K562 (cell line): ENCODE results near the gene ADAMTS14. TPM values are rescaled to one million over a fixed set of nuclear protein-coding genes. Genes with fewer than 3 reads are reported as not detected.

Experiments used
- CEBPG ChIP-seq, 3 experiments: fragments of 200-800 bp in 1 of 3; sonication (Bioruptor generic) in 1 of 3; sonication (generic) in 1 of 3; formaldehyde crosslinking in 1 of 3; IDR thresholded peaks in 2 of 3; conservative IDR thresholded peaks in 1 of 3; 2 replicates each; pipeline versions ENCODE4 v1.6.1 to v1.8.0; 2016 to 2022; ENCODE audit warnings: missing compliant biosample characterization in 2 of 3, missing genetic modification characterization in 2 of 3, mild to moderate bottlenecking in 1 of 3, missing genetic modification reagents in 1 of 3
- DPF2 ChIP-seq: fragments of 450-650 bp; IDR thresholded peaks from 2 replicates; pipeline ENCODE4 v1.6.1; 2016
- E2F3 ChIP-seq: fragments of 250-450 bp; sonication (Bioruptor Pico); IDR thresholded peaks from 2 replicates; pipeline ENCODE4 v1.4.0; 2020; ENCODE audit warnings: mild to moderate bottlenecking
- NFRKB ChIP-seq: fragments of 450-650 bp; IDR thresholded peaks from 2 replicates; pipeline ENCODE4 v1.6.1; 2016; ENCODE audit warnings: low read depth
- POLR2AphosphoS5 ChIP-seq: IDR thresholded peaks from 2 replicates; pipeline ENCODE4 v1.6.1; 2011; ENCODE audit warnings: mild to moderate bottlenecking, low read depth, low read length, moderate library complexity; ENCODE audit not compliant: control insufficient read depth, insufficient read depth
- SMAD1 ChIP-seq: fragments of 150-350 bp; IDR thresholded peaks from 2 replicates; pipeline ENCODE4 v1.6.1; 2014; ENCODE audit warnings: low read length, low read depth; ENCODE audit not compliant: partially characterized antibody
- TRIM28 ChIP-seq: fragments of 450-650 bp; IDR thresholded peaks from 2 replicates; pipeline ENCODE4 v1.6.1; 2017
- ZC3H4 ChIP-seq: sonication (generic); formaldehyde crosslinking; IDR thresholded peaks from 2 replicates; pipeline ENCODE4 v1.9.0; 2021; ENCODE audit warnings: missing genetic modification reagents, borderline replicate concordance
- ZEB2 ChIP-seq: fragments of 450-650 bp; IDR thresholded peaks from 2 replicates; pipeline ENCODE4 v1.6.1; 2016
- ZNF165 ChIP-seq: fragments of 250-450 bp; sonication (Bioruptor Pico); IDR thresholded peaks from 2 replicates; pipeline ENCODE4 v1.4.0; 2020; ENCODE audit warnings: borderline replicate concordance
- ZNF174 ChIP-seq: fragments of 250-450 bp; sonication (Bioruptor Pico); IDR thresholded peaks from 2 replicates; pipeline ENCODE4 v1.4.0; 2020; ENCODE audit warnings: mild to moderate bottlenecking
- ZNF184 ChIP-seq: sonication (generic); formaldehyde crosslinking; IDR thresholded peaks from 2 replicates; pipeline ENCODE4 v1.5.0; 2020; ENCODE audit warnings: missing genetic modification reagents
- ZNF41 ChIP-seq: fragments of 250-450 bp; sonication (Bioruptor Pico); conservative IDR thresholded peaks from 2 replicates; pipeline ENCODE4 v1.4.0; 2020; ENCODE audit warnings: mild to moderate bottlenecking
- ZNF57 ChIP-seq: fragments of 450-650 bp; formaldehyde crosslinking; IDR thresholded peaks from 2 replicates; pipeline ENCODE4 v1.4.0; 2020; ENCODE audit warnings: mild to moderate bottlenecking, moderate library complexity
- ZNF583 ChIP-seq: fragments of 250-450 bp; sonication (Bioruptor Pico); IDR thresholded peaks from 2 replicates; pipeline ENCODE4 v1.4.0; 2020
- ZNF764 ChIP-seq: fragments of 250-450 bp; sonication (Bioruptor Pico); IDR thresholded peaks from 2 replicates; pipeline ENCODE4 v1.4.0; 2020; ENCODE audit warnings: low read depth, mild to moderate bottlenecking, moderate library complexity
- polyA plus RNA-seq, 8 experiments: library from polyadenylated mRNA; depleted of rRNA in 4 of 8; stranded (reverse) in 5 of 8; unstranded in 3 of 8; fragments of >200 nt; fragmentation: Nextera tagmentation in 2 of 8; fragmentation: Illumina TruSeq in 1 of 8; extraction: Ambion mirVana in 2 of 8; extraction: Trizol in 1 of 8; gene quantifications; 2 replicates each; pipeline versions ENCODE4 v1.2.1 to v1.2.3, GENCODE V29; 2011 to 2014; ENCODE audit warnings: inconsistent platforms in 1 of 8, missing spikeins in 1 of 8
- total RNA-seq, 7 experiments: library from RNA; depleted of rRNA in 6 of 7; stranded (reverse); fragments of >200 nt in 6 of 7; fragmentation: Illumina TruSeq in 2 of 7; extraction: Trizol in 2 of 7; gene quantifications; 2 replicates each; pipeline versions ENCODE4 v1.2.1 to v1.2.3, GENCODE V29; 2011 to 2021; ENCODE audit warnings: low replicate concordance in 1 of 7
- TF ChIP-seq, protein P1 (sequence below): IDR thresholded peaks from 3 replicates; pipeline ENCODE4 v1.6.1; 2011; ENCODE audit warnings: borderline replicate concordance, mild to moderate bottlenecking, moderate library complexity; ENCODE audit not compliant: insufficient read length; ENCODE audit errors: extremely low read depth
- TF ChIP-seq, protein P2 (sequence below): fragments of 150-350 bp; IDR thresholded peaks from 2 replicates; pipeline ENCODE4 v1.6.1; 2014; ENCODE audit warnings: low read depth, mild to moderate bottlenecking, low read length, borderline replicate concordance
- TF ChIP-seq, protein P3 (sequence below): sonication (generic); formaldehyde crosslinking; IDR thresholded peaks from 2 replicates; pipeline ENCODE4 v1.8.1; 2023; ENCODE audit warnings: mild to moderate bottlenecking, missing genetic modification reagents

The ADAMTS14 gene
- total and polyA plus RNA-seq, 9 of the 15 experiments (the other 6 are each of a cell fraction or from before 2014, with no cell fraction given): 0.04 to 37.4 (median 15.9) TPM

DNA sequence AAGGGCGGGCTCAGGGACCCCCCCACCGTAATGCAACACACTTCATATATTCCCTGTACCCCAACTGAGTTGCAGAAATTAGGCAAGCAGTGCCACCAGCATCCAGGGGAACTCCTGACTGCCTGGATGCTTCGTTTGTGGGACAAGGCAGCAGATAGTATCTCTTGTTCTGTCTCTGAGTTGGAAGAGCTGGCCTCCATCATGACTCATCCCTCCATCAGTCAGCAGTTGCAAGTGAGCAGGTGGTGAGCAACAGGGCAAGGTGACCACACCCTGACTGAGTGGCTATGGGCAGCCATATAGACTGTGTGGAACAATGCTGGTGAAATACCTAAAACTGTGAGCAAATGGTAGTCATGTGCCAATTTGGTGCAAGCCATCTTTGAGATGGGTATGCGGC, 22.8 kb upstream of the ADAMTS14 start (continued):
- TF ChIP-seq TRIM28 (no peak), SMAD1 (no peak), ZNF764 (CRISPR knock-in tag) (no peak), E2F3 (CRISPR knock-in tag) (no peak; the same call in 1 of the 2 replicates), DPF2 (peak; percentile 92), ZNF57 (CRISPR knock-in tag) (no peak), CEBPG (CRISPR knock-in tag; IDR thresholded peaks at IDR 0.05) (peak; percentile 59), CEBPG (tag; conservative IDR thresholded peaks at IDR 0.05 in 1 of 2, IDR thresholded peaks at IDR 0.05 in 1 of 2) (no peak; a peak in 2 of 4 replicates), ZNF583 (CRISPR knock-in tag) (no peak; the same call in 1 of the 2 replicates), ZC3H4 (CRISPR knock-in tag) (no peak), NFRKB (no peak), ZNF174 (no peak), ZNF184 (CRISPR knock-in tag) (no peak), POLR2AphosphoS5 (no peak), ZNF165 (CRISPR knock-in tag) (0 out of 2 replicates have a peak, but pooled peaks have one; percentile 54), ZNF41 (CRISPR knock-in tag) (no peak), ZEB2 (peak; percentile 93)
- TF ChIP-seq, protein P1, sequence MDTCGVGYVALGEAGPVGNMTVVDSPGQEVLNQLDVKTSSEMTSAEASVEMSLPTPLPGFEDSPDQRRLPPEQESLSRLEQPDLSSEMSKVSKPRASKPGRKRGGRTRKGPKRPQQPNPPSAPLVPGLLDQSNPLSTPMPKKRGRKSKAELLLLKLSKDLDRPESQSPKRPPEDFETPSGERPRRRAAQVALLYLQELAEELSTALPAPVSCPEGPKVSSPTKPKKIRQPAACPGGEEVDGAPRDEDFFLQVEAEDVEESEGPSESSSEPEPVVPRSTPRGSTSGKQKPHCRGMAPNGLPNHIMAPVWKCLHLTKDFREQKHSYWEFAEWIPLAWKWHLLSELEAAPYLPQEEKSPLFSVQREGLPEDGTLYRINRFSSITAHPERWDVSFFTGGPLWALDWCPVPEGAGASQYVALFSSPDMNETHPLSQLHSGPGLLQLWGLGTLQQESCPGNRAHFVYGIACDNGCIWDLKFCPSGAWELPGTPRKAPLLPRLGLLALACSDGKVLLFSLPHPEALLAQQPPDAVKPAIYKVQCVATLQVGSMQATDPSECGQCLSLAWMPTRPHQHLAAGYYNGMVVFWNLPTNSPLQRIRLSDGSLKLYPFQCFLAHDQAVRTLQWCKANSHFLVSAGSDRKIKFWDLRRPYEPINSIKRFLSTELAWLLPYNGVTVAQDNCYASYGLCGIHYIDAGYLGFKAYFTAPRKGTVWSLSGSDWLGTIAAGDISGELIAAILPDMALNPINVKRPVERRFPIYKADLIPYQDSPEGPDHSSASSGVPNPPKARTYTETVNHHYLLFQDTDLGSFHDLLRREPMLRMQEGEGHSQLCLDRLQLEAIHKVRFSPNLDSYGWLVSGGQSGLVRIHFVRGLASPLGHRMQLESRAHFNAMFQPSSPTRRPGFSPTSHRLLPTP: no peak
- TF ChIP-seq, protein P2, sequence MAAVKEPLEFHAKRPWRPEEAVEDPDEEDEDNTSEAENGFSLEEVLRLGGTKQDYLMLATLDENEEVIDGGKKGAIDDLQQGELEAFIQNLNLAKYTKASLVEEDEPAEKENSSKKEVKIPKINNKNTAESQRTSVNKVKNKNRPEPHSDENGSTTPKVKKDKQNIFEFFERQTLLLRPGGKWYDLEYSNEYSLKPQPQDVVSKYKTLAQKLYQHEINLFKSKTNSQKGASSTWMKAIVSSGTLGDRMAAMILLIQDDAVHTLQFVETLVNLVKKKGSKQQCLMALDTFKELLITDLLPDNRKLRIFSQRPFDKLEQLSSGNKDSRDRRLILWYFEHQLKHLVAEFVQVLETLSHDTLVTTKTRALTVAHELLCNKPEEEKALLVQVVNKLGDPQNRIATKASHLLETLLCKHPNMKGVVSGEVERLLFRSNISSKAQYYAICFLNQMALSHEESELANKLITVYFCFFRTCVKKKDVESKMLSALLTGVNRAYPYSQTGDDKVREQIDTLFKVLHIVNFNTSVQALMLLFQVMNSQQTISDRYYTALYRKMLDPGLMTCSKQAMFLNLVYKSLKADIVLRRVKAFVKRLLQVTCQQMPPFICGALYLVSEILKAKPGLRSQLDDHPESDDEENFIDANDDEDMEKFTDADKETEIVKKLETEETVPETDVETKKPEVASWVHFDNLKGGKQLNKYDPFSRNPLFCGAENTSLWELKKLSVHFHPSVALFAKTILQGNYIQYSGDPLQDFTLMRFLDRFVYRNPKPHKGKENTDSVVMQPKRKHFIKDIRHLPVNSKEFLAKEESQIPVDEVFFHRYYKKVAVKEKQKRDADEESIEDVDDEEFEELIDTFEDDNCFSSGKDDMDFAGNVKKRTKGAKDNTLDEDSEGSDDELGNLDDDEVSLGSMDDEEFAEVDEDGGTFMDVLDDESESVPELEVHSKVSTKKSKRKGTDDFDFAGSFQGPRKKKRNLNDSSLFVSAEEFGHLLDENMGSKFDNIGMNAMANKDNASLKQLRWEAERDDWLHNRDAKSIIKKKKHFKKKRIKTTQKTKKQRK: no peak
- TF ChIP-seq, protein P3, sequence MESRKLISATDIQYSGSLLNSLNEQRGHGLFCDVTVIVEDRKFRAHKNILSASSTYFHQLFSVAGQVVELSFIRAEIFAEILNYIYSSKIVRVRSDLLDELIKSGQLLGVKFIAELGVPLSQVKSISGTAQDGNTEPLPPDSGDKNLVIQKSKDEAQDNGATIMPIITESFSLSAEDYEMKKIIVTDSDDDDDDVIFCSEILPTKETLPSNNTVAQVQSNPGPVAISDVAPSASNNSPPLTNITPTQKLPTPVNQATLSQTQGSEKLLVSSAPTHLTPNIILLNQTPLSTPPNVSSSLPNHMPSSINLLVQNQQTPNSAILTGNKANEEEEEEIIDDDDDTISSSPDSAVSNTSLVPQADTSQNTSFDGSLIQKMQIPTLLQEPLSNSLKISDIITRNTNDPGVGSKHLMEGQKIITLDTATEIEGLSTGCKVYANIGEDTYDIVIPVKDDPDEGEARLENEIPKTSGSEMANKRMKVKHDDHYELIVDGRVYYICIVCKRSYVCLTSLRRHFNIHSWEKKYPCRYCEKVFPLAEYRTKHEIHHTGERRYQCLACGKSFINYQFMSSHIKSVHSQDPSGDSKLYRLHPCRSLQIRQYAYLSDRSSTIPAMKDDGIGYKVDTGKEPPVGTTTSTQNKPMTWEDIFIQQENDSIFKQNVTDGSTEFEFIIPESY (CRISPR knock-in tag): no peak
